ENCODE measurements around the gene DAB1.
"Not testable (repeated sequence)": the region's sequence is repeated elsewhere in the genome, so short reads cannot be mapped to it uniquely, and the experiment has no call there.

The DAB1 gene

GRCh38 chr1:57112148-57112547, 311.7 kb downstream of the DAB1 start:
- no peak for DNase-seq

- DNase-seq: no peak
These were observed 312.7 kb downstream of the DAB1 start for GRCh38 chr1:57111175-57111574.

GRCh38 chr1:57109883-57110282, 314.0 kb downstream of the DAB1 start:
- DNase-seq: no peak

- no peak for DNase-seq
These were observed 314.6 kb downstream of the DAB1 start for GRCh38 chr1:57109247-57109646.

- DNase-seq: no peak
These were observed 317.6 kb downstream of the DAB1 start for GRCh38 chr1:57106296-57106695.

DNA sequence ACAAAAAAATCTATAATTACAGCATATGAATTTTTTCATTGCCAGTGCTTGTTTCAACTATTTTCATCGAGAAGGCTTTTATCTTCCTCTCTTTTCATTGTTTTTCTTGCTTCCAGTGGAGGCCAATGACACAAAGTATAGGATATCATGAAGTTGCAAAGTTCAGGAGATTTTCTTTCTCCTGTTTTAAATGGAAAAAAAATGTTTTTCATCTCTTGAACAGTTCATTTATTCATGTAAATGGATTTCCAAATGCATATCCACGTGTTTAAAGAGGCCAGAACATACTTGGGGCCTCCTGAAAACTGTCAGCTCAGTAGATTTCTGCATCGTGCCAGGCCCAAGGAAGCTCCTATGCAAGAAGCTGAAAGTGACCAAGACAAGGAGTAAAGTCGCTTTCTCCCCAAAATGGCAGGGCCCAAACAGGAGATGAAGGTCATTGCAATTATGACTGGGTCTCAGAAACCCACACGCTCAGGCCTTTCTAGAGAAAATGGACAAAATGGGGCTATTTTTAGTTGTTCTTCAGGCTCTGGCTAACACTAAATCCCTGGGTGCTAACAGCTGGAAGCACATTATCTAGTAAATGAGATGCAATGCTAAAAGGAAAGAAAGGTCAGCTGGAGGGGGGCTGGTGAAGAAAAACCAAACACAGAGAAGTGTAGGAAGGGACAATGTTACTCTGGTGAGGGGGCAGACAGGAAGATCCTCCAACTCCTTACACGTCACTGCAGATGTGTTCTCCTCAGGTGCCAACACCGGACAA, 321.1 kb downstream of the DAB1 start:
- DNase-seq: no peak

DNA sequence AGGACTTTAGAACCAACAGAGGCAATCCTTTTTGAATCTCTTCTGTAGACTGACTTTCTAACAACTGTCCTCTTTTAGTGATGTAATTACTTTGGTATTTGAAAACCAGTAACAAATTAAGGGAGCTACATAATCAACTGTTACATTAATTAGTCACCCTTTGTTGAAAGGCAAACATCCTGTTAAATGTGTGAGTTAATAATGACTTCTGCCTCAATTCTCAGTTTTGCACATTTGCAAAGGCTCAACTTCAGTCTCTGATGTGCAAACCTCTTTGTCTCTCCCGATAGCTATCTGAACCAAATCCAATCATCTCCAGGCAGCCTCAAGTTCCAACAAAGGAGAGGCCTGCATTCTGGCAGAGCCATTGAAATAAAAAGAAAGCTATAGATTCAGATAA, 322.7 kb downstream of the DAB1 start:
- DNase-seq: no peak

DNA sequence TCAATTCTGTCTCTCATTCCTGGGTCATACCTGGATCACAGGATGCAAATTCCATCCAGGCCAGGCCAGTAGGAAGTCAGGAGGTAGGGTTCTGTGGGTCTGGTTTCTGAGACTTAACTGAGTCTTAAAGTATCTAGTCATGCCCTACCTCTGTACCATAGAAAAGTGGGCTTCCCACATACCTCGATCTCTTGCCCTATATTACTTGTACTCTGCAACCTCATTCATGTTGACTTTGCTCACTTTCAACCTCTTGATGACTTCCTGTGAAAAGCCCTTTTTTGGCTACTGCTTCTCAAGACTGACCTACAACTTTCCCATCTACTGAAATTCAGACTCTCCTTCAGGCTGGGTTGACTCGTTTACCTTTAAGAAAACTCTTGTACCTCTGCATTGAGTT, 329.1 kb downstream of the DAB1 start:
- no peak for DNase-seq

- DNase-seq: no peak
These were observed 330.7 kb downstream of the DAB1 start for GRCh38 chr1:57093122-57093521.

- DNase-seq: no peak
These were observed 332.2 kb downstream of the DAB1 start for GRCh38 chr1:57091642-57092041.

DNA sequence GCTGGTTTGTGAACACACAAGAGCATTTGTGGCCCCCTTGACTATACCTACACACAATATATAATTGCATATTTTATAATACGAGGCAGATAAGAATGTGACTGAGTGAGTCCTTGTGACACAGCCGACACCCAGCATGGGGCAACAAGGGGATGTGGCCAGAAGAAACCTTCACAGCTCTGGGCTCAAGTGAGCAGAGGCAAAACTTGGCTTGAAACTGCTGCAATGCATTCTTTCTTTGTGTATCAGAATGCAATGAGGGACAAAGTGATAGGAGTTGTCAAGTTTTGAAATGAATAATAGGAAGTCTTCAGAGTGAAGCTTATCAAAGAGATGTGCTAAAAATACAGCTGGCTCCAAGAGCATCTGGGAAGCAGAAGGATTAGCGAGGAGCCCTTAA, 334.0 kb downstream of the DAB1 start:
- DNase-seq: no peak

GRCh38 chr1:57089221-57089620, 334.6 kb downstream of the DAB1 start:
- no peak for DNase-seq

- DNase-seq: no peak
These were observed 335.2 kb downstream of the DAB1 start for GRCh38 chr1:57088653-57089052.

- DNase-seq: not testable (repeated sequence)
These were observed 336.2 kb downstream of the DAB1 start for GRCh38 chr1:57087660-57088059.

GRCh38 chr1:57086154-57086553, 337.7 kb downstream of the DAB1 start:
- no peak for DNase-seq

DNA sequence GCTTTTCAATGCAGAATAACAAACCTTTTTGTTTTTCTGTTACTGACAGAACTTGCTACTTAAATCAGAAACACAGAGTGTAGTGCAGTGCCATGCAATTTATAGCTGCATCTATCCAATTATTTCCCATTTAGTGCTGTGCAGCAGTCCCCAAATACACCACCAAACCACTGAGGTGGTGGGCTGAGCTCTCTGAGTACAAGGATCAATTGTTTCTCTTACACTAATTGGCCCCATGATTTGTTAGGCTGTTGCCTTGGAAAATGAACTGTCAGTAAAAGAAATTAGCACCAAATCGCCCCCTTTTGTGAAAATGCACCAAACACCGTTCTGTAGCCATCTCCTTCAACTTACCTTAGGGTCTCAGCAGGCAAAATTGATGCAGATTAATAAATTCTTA, 339.2 kb downstream of the DAB1 start:
- DNase-seq: no peak

DNA sequence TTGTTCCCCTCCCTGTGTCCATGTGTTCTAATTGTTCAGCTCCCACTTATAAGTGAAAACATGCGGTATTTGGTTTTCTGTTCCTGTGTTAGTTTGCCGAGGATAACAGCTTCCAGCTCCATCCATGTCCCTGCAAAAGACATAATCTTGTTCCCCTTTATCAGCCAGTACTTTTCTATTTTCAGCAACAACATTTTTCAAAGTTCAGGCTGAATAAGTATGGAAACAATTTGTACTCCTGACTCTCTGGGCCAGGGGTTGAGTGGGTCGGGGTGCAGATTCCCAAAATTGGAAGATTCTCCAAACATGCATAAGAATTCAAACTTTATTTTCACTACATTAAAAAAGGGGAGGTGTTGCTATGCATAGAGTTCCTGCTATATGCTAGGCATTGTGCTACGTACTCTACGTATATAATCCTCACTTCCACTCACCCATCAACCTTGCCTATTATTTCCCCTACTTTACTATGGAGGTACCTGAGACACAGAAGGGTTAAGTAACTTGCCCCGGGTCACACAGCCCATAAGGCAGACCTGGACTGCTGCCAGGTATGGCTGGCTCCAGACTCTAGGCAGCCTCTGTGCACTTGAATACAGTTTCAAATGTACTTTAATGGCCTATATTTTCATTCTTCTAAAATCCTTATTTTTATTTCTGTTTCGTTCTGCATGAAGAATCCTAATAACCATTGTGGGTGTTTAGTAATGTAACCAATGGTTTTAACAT, 341.0 kb downstream of the DAB1 start:
- no peak for DNase-seq

GRCh38 chr1:57079454-57080157, 344.3 kb downstream of the DAB1 start:
- DNase-seq: no peak

- no peak for DNase-seq
These were observed 351.3 kb downstream of the DAB1 start for GRCh38 chr1:57072401-57073110.

DNA sequence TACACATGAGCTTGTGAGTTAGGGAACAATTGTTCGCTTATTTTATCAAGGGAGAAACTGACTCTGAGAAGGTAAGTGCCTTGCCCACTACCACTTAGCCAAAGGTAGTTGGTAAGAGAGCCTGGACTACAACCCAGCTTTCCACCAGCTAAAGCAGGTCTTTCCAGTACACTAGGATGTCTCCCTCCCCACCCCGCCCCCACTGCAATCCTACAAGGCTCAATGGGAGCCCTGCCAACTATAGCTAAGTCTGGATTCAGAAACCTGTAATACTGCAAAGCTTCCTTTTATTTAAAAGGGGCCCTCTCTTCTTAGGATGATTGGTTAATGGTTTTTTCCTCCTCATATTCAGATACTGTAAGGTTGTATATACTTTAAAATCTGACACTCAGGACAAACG, 356.0 kb downstream of the DAB1 start:
- no peak for DNase-seq

DNA sequence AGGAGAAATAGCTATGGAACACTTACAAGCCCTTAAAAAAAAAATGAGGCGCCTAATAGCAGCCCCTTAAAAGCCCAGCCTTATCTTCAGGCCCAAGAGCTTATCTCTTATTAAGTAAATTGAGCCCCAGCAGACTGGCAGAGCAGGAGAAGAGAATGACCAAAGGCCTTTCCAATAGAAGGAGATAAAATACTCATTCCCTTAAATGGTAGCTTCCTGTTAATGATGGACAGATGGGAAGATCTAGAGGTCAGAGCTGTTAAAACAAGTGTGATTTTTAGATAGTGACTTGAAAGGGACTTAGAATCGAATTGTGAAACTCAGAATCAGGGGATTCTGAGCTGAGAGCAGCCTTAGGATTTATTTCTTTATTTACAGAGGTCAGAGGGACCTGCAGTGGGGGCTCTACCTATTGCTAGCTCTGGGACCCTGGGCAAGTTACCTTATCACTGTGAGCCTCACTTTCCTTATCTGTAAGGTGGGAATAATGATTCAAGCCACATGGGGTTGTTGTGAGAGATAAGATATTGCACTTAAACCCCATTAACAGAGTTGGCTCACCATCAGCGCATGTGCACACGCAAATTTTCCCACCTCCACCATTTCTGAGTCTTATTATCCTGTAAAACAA, 356.8 kb downstream of the DAB1 start:
- no peak for DNase-seq

- no peak for DNase-seq
These were observed 358.4 kb downstream of the DAB1 start for GRCh38 chr1:57065442-57065841.

All from inflammatory macrophage (primary cell).